Neutrophil (primary cell): ENCODE results near the gene RETREG1.

Experiments
- H3K27ac ChIP-seq: fragments of 200-600 bp; sonication (generic); 2 replicates; pipeline ENCODE4 v1.5.1; 2016; ENCODE audit warnings: mild to moderate bottlenecking, moderate library complexity
- H3K27me3 ChIP-seq: fragments of 200-600 bp; sonication (generic); 2 replicates; pipeline ENCODE4 v1.6.0; 2016; ENCODE audit warnings: mild to moderate bottlenecking
- H3K36me3 ChIP-seq: fragments of 200-600 bp; sonication (generic); 2 replicates; pipeline ENCODE4 v1.5.1; 2017
- H3K4me1 ChIP-seq, 2 experiments: fragments of 200-600 bp in 1 of 2; sonication (generic) in 1 of 2; 1 replicate in 1 of 2; 2 replicates in 1 of 2; pipeline versions ENCODE4 v1.5.1 to v1.6.1; 2013 to 2016; ENCODE audit warnings: low read depth in 1 of 2, low read length in 1 of 2, mild to moderate bottlenecking in 1 of 2, moderate library complexity in 1 of 2; ENCODE audit not compliant: control insufficient read depth in 1 of 2, insufficient read depth in 1 of 2
- H3K4me3 ChIP-seq, 2 experiments: fragments of 200-600 bp in 1 of 2; sonication (generic) in 1 of 2; 1 replicate in 1 of 2; 2 replicates in 1 of 2; pipeline ENCODE4 v1.5.1; 2013 to 2016; ENCODE audit warnings: low read depth in 1 of 2, low read length in 1 of 2, mild to moderate bottlenecking in 1 of 2, moderate library complexity in 1 of 2
- H3K9me3 ChIP-seq: fragments of 200-600 bp; sonication (generic); 2 replicates; pipeline ENCODE4 v1.5.1; 2016
- TF ChIP-seq, protein P1 (sequence below): fragments of 200-600 bp; sonication (generic); IDR thresholded peaks from 2 replicates; pipeline ENCODE4 v1.5.1; 2016; ENCODE audit warnings: antibody characterized with exemption

The RETREG1 gene

DNA sequence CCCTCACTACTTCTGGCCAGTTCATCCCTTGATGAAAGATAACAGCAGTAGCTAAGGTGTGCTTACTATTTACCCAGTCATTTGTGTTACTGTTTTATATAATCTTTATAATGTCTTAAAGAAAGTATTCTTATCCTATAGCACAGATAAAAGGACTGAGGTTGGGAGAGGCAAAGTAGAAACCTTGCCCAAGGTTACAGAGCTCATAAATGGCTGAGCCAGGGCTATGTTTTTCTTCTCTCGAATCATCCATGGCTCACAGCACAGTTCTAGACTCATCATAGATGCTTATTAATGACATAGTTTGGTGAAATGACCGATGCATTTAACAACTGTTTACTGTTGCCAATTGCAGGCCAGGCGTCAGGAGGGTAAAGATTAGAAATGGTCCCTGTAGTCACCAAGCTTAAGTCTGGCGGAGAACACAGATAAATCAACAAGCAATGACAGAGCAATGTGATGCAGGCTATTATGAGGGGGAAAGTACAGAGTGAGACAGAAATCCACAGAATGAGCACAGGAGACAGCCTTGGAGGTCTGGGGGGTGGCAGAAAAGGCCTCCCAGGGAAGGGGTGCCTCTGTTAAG is 85.6 kb downstream of the RETREG1 start:
- no peaks in the 10 kb centered on the region for H3K4me1 ChIP-seq
- no peaks in the 10 kb centered on the region for H3K9me3 ChIP-seq
- H3K4me3 ChIP-seq = no peak overlapping the region
- H3K27me3 ChIP-seq = no peaks in the 10 kb centered on the region
- TF ChIP-seq, protein P1, sequence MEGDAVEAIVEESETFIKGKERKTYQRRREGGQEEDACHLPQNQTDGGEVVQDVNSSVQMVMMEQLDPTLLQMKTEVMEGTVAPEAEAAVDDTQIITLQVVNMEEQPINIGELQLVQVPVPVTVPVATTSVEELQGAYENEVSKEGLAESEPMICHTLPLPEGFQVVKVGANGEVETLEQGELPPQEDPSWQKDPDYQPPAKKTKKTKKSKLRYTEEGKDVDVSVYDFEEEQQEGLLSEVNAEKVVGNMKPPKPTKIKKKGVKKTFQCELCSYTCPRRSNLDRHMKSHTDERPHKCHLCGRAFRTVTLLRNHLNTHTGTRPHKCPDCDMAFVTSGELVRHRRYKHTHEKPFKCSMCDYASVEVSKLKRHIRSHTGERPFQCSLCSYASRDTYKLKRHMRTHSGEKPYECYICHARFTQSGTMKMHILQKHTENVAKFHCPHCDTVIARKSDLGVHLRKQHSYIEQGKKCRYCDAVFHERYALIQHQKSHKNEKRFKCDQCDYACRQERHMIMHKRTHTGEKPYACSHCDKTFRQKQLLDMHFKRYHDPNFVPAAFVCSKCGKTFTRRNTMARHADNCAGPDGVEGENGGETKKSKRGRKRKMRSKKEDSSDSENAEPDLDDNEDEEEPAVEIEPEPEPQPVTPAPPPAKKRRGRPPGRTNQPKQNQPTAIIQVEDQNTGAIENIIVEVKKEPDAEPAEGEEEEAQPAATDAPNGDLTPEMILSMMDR = no peak
- no peaks in the 10 kb centered on the region for H3K36me3 ChIP-seq
- no peak overlapping the region for H3K27ac ChIP-seq

DNA sequence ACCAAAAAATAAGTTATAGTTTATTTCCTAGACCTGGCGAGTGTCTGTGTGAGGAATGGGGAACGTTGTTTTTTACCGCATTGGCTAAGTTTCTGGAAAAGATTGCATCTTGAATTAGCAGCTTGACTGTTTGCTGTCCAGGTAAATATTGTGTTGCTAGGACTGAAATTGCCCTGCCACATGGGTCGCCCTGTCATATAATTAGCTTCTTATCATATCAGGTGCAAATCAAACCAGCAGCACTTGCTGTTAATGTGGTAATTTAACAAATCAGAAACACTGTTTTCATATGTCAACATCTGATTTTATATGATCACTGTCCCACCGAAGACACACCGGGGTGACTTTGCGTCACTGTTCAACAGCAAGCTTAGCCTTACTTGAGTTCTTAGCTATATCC is 87.5 kb downstream of the RETREG1 start:
- TF ChIP-seq, protein P1 = no peak
- H3K4me3 ChIP-seq = no peak overlapping the region
- H3K9me3 ChIP-seq = no peaks in the 10 kb centered on the region
- no peaks in the 10 kb centered on the region for H3K36me3 ChIP-seq
- H3K27ac ChIP-seq = no peak overlapping the region
- no peaks in the 10 kb centered on the region for H3K27me3 ChIP-seq
- no peaks in the 10 kb centered on the region for H3K4me1 ChIP-seq

DNA sequence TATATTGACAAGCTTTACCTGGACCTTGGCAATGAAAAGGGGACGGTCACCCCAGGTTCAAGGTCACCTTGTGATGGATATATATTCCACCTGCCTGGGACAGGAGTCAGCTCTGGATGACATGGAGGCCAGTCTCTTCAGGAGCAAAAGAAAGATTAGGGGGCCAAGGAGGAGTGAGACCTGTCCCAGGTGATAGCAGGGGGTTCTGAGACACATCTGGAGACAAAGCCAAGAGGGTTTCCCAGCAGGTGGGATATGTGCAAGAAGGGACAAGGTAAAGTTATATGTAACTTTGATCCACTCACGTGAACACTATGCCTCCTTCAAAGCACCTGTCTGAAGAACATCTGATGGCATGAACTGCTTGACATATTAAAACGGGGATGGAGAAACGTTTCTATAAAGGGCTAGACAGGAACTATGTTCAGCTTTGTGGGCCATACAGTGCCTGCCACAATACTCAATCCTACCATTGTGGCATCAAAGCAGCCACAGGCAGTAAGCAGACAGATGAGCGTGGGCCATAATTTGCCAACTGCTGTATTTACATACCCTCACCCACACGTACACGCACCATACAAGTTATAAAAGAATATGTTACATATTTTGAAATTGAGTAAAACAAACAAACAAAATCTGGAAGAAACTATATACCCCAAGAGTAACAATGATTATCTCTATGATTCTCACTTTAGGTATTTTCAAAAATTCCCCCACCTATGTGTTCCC is 88.3 kb downstream of the RETREG1 start:
- Histone ChIP-seq H3K36me3 (no peaks in the 10 kb centered on the region), H3K27me3 (no peaks in the 10 kb centered on the region), H3K9me3 (no peaks in the 10 kb centered on the region), H3K27ac (no peak overlapping the region), H3K4me1 (no peaks in the 10 kb centered on the region), H3K4me3 (no peak overlapping the region)
- TF ChIP-seq, protein P1 = no peak

DNA sequence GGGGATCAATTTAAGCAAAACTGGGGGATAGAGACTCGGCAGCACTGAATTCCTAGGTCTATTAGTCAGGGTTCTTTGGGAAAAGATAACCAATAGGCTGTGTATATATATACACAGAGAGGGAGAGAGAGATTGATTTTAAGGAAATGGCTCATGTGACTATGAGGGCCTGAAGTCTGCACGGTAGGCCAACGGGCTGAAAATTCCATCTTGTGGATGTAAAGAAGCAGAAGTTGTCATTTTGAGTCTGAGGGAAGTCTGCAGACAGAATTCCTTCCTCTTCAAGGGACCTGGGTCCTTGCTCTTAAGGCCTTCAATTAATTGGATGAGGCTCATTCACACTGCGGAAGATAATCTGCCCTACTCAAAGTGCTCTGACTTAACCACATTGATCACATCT is 91.1 kb downstream of the RETREG1 start:
- H3K27ac ChIP-seq = no peak overlapping the region
- no peaks in the 10 kb centered on the region for H3K27me3 ChIP-seq
- no peak overlapping the region for H3K4me3 ChIP-seq
- H3K4me1 ChIP-seq = no peaks in the 10 kb centered on the region
- no peaks in the 10 kb centered on the region for H3K9me3 ChIP-seq
- TF ChIP-seq, protein P1 = no peak
- H3K36me3 ChIP-seq = no peaks in the 10 kb centered on the region

DNA sequence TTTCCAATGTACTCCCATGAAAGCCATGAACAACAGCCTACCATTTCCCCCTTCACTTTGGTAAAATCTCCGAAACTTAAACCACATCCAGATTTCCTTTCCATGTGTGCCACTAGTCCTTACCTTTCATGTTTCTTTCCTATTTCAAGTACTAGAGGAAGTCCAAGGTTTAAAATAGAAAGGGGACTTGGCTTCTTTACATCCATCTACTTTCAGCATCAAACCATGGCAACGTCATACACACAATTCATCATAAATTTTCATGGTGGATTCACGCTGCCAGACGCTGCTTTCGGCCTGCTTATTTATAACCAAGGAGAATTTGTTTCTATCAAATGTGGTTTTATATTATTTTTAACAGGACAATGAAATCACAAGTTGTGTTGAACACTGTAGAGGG is 92.5 kb downstream of the RETREG1 start:
- Histone ChIP-seq H3K9me3 (no peaks in the 10 kb centered on the region), H3K27ac (no peak overlapping the region), H3K4me1 (no peaks in the 10 kb centered on the region), H3K36me3 (no peaks in the 10 kb centered on the region), H3K27me3 (no peaks in the 10 kb centered on the region), H3K4me3 (no peak overlapping the region)
- TF ChIP-seq, protein P1 = no peak
